GM21576 (cell line): ENCODE data around the gene CCDC81.
"Not testable (repeated sequence)": the region's sequence is repeated elsewhere in the genome, so short reads cannot be mapped to it uniquely, and the experiment has no call there.

Experiments used
- ATAC-seq: cut with Tn5 transposase; IDR thresholded peaks from one replicate; pipeline ENCODE4 v1.9.1; 2021; ENCODE audit warnings: mild to moderate bottlenecking, moderate library complexity; ENCODE audit not compliant: unreplicated experiment

The CCDC81 gene

DNA sequence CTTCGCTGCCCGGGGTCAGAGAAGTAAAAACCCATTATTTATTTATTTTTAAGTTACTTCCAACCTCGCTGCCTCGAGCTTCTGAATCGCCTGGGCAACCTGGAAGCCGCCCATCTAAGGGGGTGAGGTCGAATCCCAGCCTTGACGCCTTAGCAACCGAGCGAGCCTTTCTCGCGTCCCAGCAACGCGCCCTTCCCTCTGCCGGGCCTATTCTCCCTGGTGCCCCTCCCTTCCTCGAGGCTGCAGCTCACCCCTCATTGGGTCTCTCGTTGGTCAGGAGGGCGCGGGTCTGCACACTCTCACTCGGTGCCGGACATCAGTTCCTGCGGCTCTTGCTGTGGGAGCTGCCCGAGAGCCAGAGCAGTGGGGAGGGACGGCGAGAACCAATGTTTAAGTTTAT, at the start of gene CCDC81:
Gene CCDC81, plus strand, starts transcription at position 302 of the 400 bp plus-strand sequence. CDS start 277 bp downstream, outside the sequence.
- no peak for ATAC-seq

DNA sequence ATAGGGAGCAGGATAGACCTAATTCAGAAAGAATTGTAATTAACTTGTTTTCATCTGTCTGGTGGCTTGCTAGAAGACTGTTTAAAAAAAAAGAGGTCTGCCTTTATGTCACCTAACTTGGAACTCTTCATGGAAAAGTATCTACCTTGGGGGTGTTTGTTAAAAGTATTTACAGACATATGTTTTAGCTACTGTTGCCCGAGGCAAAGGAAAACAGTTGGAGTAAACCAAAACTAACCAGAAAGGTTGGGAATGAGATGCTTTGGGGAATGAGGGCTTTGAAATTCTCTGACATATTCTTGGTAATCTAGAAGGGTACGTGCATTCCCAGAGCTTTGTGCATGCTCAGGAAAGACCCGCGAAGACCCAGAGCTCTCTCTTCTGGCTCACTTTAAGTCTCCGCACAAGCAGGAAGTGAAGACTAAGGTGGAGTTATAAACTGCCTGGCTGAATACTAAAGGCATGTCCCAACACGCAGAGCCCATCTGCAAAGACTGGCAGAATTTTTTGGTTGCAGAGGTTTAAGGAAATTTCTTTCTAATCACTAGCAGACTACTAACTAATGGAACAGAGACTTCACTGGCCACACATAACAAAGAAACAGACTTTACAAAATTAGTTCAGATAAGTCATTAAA, 39.4 kb upstream of the CCDC81 start:
- no peak for ATAC-seq

DNA sequence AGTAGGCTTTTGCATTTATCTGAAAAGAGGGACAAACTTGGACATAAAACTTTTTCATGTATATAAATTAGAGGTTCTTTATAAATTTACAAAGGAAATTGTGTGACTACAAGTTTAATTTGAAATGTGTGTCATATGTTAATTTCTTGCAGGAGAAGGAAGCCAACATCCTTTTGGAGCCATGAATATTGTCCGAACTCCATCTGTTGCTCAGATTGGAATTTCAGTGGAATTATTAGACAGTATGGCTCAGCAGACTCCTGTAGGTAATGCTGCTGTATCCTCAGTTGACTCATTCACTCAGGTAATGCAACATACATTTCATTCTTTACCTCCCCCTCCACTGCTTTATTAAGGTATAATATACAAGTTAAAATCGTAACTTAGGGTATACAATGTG, 37.5 kb upstream of the CCDC81 start:
- ATAC-seq: no peak

DNA sequence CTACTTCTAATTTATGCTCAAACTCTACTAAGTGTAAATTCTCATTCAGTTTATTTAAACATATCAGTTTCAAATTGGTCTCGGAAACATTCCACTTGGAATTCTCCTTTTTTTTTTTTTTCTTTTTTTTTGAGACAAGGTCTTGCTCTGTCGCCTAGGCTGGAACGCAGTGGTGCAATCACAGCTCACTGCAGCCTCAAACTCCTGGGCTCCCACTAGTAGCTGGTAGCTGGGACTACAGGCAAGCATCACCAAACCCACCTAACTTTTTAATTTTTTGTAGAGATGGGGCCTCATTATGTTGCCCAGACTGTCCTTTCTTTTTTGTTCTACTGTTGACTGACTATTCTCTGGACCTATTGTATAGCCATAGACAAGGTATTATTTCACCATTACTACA, 33.3 kb upstream of the CCDC81 start:
- ATAC-seq: no peak

DNA sequence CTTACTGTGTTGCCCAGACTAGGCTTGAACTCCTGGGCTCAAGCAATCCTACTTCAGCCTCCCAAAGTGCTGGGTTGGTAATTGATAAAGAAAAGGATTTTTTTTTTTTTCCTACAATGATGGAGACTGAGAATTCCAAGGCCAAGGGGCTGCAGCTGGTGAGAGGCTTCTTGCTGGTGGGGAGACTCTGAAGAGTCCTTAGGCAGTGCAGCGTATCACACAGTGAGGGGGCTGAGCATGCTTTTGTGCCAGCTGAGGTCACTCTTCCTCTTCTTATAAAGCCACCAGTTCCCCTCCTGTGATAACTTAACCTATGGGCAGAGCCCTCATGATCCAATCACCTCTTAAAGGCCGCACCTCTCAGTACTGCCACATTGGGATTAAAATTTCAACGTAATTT, 28.2 kb upstream of the CCDC81 start:
- ATAC-seq: no peak

DNA sequence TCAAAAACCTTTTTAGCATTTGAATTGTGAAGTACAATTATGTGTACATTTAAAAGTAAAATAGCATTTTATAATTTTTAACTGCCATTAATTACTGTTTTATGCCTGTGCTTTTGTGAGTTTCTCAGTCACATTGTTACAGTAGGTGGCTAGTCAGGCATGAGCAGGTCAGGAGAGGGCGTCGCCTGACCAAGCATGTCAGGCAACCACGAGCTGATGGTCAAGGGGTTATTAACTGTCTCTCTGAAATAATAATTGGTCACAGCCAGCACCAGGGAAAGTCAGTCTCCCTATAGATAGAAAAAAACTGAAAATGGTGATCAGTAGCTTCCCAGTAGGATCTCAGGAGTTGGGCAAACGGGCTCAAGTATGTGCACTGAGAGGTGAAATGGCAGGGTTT, 19.4 kb upstream of the CCDC81 start:
- no peak for ATAC-seq

DNA sequence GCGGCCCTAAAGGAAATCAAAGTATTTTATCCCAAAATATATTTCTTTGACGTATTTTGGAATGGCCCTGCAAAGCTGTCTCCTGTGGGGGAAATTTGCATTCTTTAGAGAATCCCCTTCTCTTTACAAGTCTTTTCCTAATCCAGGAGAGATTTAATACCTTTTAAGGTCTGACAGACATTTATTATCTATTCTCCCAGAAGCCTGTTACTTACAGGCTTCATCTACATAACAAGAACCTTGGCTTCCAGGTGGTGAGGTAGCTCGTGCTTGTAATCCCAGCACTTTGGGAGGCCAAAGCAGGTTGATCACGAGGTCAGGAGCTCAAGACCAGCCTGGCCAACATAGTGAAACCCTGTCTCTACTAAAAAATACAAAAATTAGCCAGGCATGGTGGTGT, 17.3 kb upstream of the CCDC81 start:
- not testable (repeated sequence) for ATAC-seq

DNA sequence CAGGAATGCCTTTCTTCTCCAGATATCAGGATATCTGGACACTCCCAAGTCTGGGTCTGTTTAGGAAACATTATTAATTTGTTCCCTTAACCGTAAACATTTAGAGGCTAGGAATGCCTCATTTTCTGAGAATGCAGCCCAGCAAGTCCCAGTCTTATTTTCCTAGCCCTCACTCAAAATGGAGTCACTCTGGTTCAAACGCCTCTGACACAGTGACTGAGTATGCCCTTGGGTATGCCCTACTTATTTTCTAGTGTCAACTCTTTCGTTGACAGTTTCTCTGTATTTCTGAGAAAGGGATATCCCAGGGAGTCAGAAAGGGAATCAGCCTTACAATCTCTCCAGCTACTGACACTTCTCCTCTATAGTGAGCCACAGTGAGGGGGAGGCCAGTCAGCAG, 16.0 kb upstream of the CCDC81 start:
- no peak for ATAC-seq

DNA sequence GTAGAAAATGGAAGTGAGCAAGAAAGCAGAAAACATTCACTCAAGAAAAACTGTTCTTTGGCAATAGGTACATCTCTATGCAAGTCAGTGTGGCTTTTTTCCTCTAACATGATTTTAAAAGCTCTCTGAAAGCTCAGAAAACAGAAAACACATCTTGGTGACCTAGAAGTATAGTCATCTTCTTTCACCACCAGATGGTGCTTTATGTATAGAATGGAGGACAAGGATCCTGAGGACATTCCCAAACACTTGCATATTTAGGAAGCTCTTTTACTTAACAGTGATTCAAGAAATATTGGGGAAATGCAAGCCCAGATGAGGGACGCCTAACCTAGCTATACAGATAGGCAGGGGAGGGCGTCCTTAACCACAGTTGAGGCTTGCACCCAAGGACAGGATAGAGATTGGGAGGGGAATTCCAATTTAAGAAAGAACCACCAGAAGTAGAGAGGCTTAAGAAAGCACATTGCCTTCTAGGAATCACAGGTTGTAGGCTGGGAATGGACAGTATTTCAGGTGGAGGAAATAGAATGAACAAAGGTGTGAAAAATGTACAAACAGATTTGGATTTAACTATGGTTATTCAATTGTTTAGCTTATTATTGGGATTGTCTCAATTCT, 13.8 kb upstream of the CCDC81 start:
- ATAC-seq: no peak

DNA sequence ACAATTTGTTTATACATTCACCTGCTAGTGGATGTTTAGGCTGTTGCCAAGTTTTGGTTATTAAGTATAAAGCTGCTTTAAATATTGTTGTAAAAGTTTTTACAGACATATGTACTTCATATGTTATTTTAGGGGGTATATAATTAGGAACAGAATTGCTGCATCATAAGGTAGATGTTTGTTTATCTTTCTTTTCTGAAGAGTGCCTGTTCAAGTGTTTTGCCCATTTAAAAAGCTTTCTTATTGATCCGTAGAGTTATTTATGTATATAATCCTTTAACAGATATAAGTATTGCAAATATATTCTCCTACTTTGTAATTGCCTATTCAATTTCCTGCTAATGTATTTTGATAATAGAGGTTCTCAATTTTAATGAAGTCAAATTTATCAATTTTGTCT, 11.3 kb upstream of the CCDC81 start:
- ATAC-seq: no peak

DNA sequence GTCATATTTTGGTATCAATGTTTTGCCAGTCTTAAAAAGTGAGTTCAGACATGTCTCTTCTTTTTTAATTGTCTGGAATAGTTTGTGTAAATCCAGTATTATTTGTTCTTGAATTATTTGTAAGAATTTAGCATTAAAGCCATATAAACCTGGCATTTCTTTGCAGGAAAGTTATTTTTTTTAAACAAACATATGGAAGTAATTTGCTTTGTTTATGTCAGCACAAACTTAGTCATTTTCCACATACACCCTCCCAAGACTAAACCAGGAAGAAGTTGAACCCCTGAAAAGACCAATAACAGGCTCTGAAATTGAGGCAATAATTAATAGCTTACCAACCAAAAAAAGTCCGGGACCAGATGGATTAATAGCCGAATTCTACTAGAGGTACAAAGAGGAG, 9.1 kb upstream of the CCDC81 start:
- ATAC-seq: no peak

DNA sequence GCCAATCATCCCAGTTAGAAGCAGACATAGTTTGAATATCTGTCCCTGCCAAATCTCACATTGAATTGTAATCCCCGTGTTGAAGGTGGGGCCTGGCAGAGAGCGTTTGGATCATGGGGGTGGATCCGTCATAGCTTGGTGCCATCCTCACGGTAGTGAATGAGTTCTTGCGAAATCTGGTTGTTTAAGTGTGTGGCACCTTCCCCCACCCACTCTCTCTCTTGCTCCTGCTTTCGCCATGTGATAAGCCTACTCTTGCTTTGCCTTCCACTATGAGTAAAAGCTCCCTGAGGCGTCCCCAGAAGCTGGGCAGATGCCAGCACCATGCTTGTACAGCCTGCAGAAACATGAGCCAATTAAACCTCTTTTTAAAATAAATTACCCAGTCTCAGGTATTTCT, 5.0 kb upstream of the CCDC81 start:
- ATAC-seq: no peak

DNA sequence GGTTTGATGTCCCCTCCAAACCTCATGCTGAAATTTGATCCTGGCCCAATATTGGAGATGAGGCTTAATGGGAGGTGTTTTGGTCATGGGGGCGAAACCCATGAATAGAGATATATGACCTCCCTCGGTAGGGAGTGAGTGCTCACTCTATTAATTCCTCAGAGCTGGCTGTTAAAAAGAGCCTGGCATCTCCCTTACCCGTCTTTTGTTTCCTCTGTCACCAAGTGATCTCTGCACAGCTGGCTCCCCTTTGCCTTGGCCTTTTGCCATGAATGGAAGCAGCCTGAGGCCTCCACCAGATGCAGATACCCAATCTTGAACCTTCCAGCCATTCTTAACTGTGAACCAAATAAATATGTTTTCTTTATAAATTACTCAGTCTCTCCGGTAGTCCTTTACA, 4.5 kb upstream of the CCDC81 start:
- no peak for ATAC-seq

DNA sequence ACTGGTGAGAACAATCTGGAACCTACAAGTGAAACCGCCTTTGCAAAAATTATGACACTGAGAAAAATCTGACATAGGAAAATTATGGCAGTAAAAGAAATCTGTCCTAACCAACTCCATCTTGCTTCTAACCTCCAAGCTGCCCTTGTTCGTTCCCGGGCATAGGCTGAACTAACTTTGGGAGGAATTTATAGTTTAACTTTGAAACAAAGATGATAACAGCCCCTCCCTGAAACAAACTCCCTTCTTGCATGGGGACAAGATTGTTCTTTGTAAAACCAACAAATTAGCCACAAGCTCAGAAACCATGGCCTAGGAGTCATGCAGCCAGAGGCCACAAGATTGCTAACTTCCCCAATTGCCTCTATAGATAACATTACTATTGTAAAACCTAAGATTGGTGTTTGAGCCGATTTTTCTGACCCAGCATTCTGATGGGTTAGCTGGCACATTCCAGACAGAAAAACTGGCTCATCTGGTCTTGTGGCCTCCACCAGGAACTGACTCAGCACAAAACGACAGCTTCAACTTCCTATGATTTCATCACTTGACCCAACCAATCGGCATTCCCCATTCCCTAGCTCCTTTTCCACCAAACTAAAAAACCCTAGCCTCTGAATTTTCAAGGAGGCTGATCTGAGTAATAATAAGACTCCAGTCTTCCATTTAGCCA, 3.6 kb upstream of the CCDC81 start:
- no peak for ATAC-seq

DNA sequence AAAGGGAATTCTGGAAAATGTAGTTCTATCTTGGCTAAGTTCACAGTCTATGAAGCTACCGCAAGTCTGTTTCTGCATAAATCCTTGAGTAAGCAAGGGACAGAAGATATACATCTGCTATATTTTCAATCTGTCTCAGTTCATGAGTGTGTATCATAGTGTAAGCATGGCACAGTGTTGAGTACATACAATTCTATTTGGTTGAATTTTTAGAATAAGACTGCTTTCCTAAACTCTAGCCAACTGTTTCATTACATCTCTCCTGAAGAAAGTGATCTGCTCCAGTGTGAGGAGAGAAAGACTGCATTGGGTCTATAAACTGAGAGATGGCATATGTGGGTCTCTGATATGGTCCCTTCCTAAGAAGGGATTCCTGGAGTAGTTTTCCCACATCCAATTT, 2.6 kb upstream of the CCDC81 start:
- ATAC-seq: no peak

DNA sequence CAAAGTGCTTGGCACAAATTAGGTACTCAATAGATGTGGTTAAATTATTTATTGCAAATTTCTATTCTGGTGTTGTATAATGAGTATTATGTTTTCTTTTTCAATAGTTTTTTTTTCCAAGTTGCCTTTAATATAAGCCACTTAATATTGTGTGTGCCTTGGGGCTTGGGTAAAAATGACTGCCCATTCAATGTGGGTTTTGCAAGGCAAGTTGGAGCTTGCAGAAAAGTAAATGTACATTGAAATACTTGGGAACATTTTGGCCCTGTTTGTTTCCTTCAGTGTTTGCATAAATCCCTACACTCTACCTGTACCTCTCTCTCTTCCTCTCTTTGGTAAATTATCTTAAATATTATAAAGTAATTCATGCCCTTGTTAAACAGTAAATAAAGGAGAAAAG, 2.1 kb upstream of the CCDC81 start:
- no peak for ATAC-seq

DNA sequence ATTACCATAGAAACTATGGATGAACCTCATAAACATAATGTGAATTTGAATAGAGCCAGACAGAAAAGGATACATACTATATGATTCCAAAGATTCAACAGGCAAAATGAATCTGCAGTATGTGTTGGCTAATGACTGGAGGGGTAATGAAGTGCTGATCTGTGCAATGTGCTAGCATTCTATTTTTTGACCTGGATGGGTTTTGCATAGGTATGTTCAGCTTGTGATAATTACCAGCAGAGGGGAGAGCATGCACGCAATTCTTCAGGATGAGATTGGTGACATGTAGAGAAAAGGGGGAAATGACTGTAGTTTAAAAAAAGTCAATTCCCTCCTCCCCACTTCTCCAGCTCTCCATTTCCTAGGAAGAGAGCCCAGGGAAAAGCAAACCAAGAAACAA, 618 bp upstream of the CCDC81 start:
- ATAC-seq: no peak

DNA sequence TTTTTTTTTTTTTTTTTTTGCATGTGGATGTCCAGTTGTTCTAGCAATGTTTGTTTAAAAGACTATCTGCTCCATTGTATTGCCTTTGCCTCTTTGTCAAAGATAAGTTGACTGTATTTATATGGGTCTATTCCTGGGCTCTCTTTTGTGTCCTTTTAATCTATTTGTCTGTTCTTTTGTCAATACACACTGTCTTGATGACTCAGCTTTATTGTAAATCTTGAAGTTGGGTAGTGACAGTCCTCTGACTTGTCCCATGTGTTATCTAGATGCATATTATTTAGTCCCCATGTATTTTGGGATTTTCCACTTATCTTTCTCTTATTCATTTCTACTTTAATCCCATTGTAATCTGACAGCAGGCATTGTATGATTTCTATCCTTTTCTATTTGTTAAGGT, 3.3 kb downstream of the CCDC81 start:
- ATAC-seq: no peak

DNA sequence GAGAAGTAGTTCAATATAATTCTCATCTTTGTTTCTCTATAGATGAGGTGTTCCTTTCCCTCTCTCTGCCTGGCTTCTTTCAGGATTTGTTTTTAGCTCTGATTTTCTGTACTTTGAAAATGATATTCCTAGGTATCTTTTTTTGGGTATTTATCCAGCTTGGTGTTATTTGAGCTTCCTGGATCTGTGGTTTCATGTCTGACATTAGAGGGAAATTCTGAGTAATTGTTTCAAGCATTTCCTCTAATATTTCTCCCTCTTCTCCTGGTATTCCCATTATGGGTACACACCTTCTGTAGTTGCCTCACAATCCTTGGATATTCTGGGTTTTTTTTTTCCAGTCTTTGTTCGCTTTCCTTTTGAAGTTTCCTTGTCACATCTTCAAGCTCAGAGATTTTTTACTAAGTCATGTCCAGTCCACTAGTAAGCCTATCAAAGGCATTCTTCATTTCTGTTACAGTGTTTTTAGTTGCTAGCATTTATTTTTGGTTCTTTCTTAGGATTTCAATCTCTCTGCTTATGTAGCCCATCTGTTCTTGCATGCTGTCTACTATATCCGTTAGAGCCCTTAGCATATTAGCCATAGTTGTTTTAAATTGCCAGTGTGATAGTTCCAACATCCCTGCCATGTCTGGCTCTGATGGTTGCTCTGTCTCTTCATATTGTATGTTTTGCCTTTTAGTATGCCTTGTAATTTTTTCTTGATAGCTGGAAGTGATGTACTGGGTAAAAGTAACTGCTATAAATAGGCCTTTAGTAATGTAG, 5.8 kb downstream of the CCDC81 start:
- ATAC-seq: no peak

DNA sequence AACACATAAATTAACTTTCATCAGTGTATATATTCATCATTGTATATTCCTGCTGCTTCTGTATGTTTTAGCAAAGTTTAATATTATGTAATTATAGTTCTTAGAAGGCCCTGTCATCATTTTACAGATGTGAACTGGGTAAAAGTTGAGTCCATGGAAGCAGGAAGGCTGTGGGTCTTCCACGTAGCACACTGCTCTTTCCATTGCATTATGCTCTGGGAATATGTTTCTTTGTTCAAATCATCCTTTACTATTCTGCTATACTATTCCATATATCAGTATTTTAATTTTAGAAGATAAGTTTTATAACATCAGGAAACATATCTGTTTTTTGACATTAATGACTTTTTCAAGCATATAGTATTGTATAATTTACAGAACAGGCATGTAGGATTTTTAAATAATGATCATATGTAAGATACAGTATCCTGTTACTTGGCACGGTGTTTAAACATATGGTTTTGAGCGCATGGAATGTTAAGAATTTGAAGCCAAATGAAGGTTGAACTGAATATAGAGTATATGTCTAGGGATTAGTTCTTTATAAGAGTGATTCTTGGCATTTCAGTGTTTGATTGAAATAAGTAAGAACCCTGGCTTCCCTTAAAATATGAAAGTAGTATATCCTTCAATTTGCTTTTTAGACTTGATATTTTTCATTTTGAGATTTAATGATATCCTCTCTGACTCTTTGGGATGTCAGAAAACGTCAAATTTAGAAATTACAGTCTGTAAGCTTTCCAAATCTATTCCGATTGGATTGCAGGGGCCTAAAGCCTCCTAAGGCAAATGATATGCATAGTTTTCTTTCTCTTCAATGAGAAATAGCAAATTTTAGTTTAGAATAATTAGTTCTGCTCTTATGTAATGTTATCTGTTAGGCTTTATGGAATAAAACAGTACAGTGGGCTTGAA, 8.6 kb downstream of the CCDC81 start:
- ATAC-seq: no peak

DNA sequence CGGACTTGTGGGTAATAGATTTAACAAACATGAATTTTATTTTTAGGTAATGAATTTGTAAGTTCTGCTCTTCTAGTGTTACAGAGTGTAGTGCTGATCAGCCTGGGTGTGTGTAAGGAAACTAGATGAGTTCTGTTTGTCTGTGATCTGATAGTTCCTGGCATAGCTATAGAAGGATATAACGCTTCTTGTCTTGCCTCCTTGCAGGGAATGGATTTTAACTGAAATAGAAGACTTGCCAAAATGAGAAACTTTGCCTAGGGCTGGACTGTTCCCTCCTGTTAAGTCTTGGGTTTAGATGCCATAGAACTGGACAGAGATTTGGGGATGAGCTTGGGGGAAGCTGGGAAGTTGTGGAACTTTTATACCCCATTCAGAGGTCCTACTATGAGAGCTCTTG, 11.6 kb downstream of the CCDC81 start:
- ATAC-seq: no peak
